Liver (tissue), 9 donors: ENCODE results near the gene BOC. TPM values are rescaled to one million over a fixed set of nuclear protein-coding genes. Genes with fewer than 3 reads are reported as not detected.

Experiments used
- DNase-seq: peaks from one replicate; pipeline ENCODE4 v3.0.0-alpha.2; 2017; ENCODE audit warnings: low spot score
- H3K27ac ChIP-seq, 2 donors: one replicate each; pipeline ENCODE4 v1.7.0; 2013; ENCODE audit warnings: inconsistent platforms in 2 of 2, low read length in 2 of 2, control low read depth in 1 of 2, low read depth in 1 of 2, mild to moderate bottlenecking in 1 of 2
- H3K27me3 ChIP-seq, 4 donors: one replicate each; pipeline versions ENCODE4 v1.6.1 to v1.7.0; 2013; ENCODE audit warnings: low read length in 3 of 4, inconsistent platforms in 1 of 4, mild to moderate bottlenecking in 1 of 4, moderate library complexity in 1 of 4; ENCODE audit not compliant: control insufficient read depth in 4 of 4, insufficient read depth in 4 of 4
- H3K36me3 ChIP-seq, 4 donors: one replicate each; pipeline versions ENCODE4 v1.6.1 to v1.7.0; 2013; ENCODE audit warnings: low read length in 3 of 4, mild to moderate bottlenecking in 3 of 4, low read depth in 1 of 4, moderate library complexity in 1 of 4; ENCODE audit not compliant: control insufficient read depth in 4 of 4, insufficient read depth in 3 of 4
- H3K4me1 ChIP-seq, 4 donors: one replicate each; pipeline versions ENCODE4 v1.6.1 to v1.7.0; 2013; ENCODE audit warnings: low read length in 3 of 4, mild to moderate bottlenecking in 3 of 4, moderate library complexity in 1 of 4; ENCODE audit not compliant: control insufficient read depth in 4 of 4, insufficient read depth in 4 of 4
- H3K4me3 ChIP-seq, 3 donors: one replicate each; pipeline versions ENCODE4 v1.6.1 to v1.7.0; 2013; ENCODE audit warnings: low read length in 3 of 3, control low read depth in 1 of 3, low read depth in 1 of 3, mild to moderate bottlenecking in 1 of 3
- H3K9ac ChIP-seq, 2 donors: one replicate each; pipeline ENCODE4 v1.7.0; 2013; ENCODE audit warnings: low read length in 2 of 2, mild to moderate bottlenecking in 2 of 2, moderate library complexity in 2 of 2, control low read depth in 1 of 2, low read depth in 1 of 2
- H3K9me3 ChIP-seq, 4 donors: one replicate each; pipeline versions ENCODE4 v1.6.1 to v1.7.0; 2013; ENCODE audit warnings: low read length in 3 of 4; ENCODE audit not compliant: control insufficient read depth in 4 of 4
- ATF3 ChIP-seq: IDR thresholded peaks from 2 replicates; pipeline ENCODE4 v1.6.1; 2016; ENCODE audit warnings: antibody characterized with exemption
- EGR1 ChIP-seq, 2 donors: IDR thresholded peaks; 2 replicates each; pipeline ENCODE4 v1.6.1; 2016 to 2018; ENCODE audit warnings: antibody characterized with exemption in 2 of 2, low read depth in 2 of 2
- FOXA2 ChIP-seq: IDR thresholded peaks from 2 replicates; pipeline ENCODE4 v1.6.1; 2016; ENCODE audit warnings: antibody characterized with exemption
- GABPA ChIP-seq, 2 donors: IDR thresholded peaks in 1 of 2; conservative IDR thresholded peaks in 1 of 2; 2 replicates each; pipeline ENCODE4 v1.6.1; 2016; ENCODE audit warnings: antibody characterized with exemption in 2 of 2, mild to moderate bottlenecking in 1 of 2, moderate library complexity in 1 of 2
- HNF4G ChIP-seq: IDR thresholded peaks from 2 replicates; pipeline ENCODE4 v1.6.1; 2016; ENCODE audit warnings: antibody characterized with exemption
- JUND ChIP-seq, 2 donors: IDR thresholded peaks; 2 replicates each; pipeline ENCODE4 v1.6.1; 2016; ENCODE audit warnings: antibody characterized with exemption in 2 of 2
- NR2F2 ChIP-seq: IDR thresholded peaks from 2 replicates; pipeline ENCODE4 v1.6.1; 2016; ENCODE audit warnings: antibody characterized with exemption
- REST ChIP-seq: IDR thresholded peaks from 2 replicates; pipeline ENCODE4 v1.6.1; 2016; ENCODE audit warnings: antibody characterized with exemption, mild to moderate bottlenecking
- SP1 ChIP-seq: IDR thresholded peaks from 2 replicates; pipeline ENCODE4 v1.6.1; 2018; ENCODE audit warnings: antibody characterized with exemption, mild to moderate bottlenecking
- TAF1 ChIP-seq: conservative IDR thresholded peaks from 2 replicates; pipeline ENCODE4 v1.6.1; 2016; ENCODE audit warnings: antibody characterized with exemption, mild to moderate bottlenecking
- YY1 ChIP-seq: IDR thresholded peaks from 2 replicates; pipeline ENCODE4 v1.6.1; 2016; ENCODE audit warnings: antibody characterized with exemption, mild to moderate bottlenecking
- ZBTB33 ChIP-seq: IDR thresholded peaks from 2 replicates; pipeline ENCODE4 v1.6.1; 2016; ENCODE audit warnings: antibody characterized with exemption
- WGBS: extraction: QIAGEN DNeasy Blood & Tissue Kit; methylation state at CpG from one replicate; pipeline ENCODE4 v1.1.7; 2013; 5-methylcytosine and 5-hydroxymethylcytosine counted together
- polyA plus RNA-seq, 2 donors: library from polyadenylated mRNA; stranded (reverse) in 1 of 2; unstranded in 1 of 2; fragments of 200-250 nt in 1 of 2; fragments of >200 nt in 1 of 2; fragmentation: Nextera tagmentation in 1 of 2; extraction: Ambion mirVana in 1 of 2; gene quantifications; one replicate each; pipeline versions ENCODE4 v1.2.1 to v1.2.3, GENCODE V29; 2013 to 2015
- total RNA-seq, 2 donors: library from RNA; depleted of rRNA; stranded (reverse); fragments of >200 nt; gene quantifications; one replicate each; pipeline ENCODE4 v1.2.3, GENCODE V29; 2014
- TF ChIP-seq, protein P1 (sequence below): IDR thresholded peaks from 2 replicates; pipeline ENCODE4 v1.6.1; 2016; ENCODE audit warnings: antibody characterized with exemption
- donor health status: healthy.
- donor health status: healthy.
- donor health status: healthy.
- donor health status: healthy.
- donor health status: healthy.

The BOC gene
- total and polyA plus RNA-seq, 4 donors, result 0.31 to 1.5 (median 0.65) TPM; not detected in 1

DNA sequence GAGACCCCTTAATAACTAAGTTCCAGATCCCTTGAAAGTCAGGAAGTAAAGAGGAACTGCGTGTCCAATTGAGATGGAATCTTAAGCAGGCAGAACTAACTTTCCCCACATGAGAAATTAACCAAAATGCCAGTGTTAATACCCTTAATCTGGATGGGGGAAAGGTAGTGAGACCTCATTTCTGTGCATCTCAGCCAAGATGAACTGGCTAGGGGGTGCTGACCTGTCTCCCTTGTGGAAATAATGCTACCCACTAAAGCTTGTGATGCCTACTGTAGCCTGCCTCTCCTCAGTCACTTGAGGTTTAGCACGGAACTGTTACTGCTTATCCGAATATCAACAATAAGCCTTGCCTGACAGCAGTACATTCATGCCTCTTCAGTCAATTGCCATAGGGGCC, 15.1 kb downstream of the BOC start:
- H3K9ac ChIP-seq, result no peak overlapping the region
- H3K36me3 ChIP-seq, result no peaks in the 10 kb centered on the region
- H3K4me1 ChIP-seq, result no peaks in the 10 kb centered on the region
- H3K4me3 ChIP-seq, result no peak overlapping the region
- no peaks in the 10 kb centered on the region for H3K27me3 ChIP-seq
- no peaks in the 10 kb centered on the region for H3K9me3 ChIP-seq
- 92% methylated on average over 3 of the region's 3 CpGs for WGBS
- no peak for TF ChIP-seq YY1
- no peak for TF ChIP-seq FOXA2
- TF ChIP-seq, protein P1, sequence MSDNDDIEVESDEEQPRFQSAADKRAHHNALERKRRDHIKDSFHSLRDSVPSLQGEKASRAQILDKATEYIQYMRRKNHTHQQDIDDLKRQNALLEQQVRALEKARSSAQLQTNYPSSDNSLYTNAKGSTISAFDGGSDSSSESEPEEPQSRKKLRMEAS, result no peak
- H3K27ac ChIP-seq, result no peak overlapping the region
- no peak for DNase-seq

GRCh38 chr3:113227146-113227545, 15.8 kb downstream of the BOC start:
- Histone ChIP-seq H3K9me3 (no peaks in the 10 kb centered on the region), H3K4me1 (peaks cover 0 to 3% (median 0%) of the 10 kb centered on the region in 4 donors), H3K27ac (no peak overlapping the region), H3K27me3 (no peaks in the 10 kb centered on the region), H3K4me3 (no peak overlapping the region), H3K36me3 (no peaks in the 10 kb centered on the region), H3K9ac (no peak overlapping the region)
- TF ChIP-seq EGR1 (IDR thresholded peaks at IDR 0.05; ENCODE audit: low read depth in 2 of 2), result no peak
- no peak for TF ChIP-seq NR2F2
- no peak for TF ChIP-seq TAF1
- no peak for TF ChIP-seq ZBTB33
- TF ChIP-seq FOXA2, result no peak
- TF ChIP-seq YY1, result no peak
- TF ChIP-seq JUND (IDR thresholded peaks at IDR 0.05), result no peak
- DNase-seq, result no peak
- WGBS, result 98% methylated on average over 1 of the region's 1 CpG

- no peaks in the 10 kb centered on the region for H3K36me3 ChIP-seq
- DNase-seq, result no peak
- no peaks in the 10 kb centered on the region for H3K9me3 ChIP-seq
- H3K9ac ChIP-seq, result no peak overlapping the region
- no peaks in the 10 kb centered on the region for H3K27me3 ChIP-seq
- no peak overlapping the region for H3K27ac ChIP-seq
- no peak for TF ChIP-seq EGR1 (IDR thresholded peaks at IDR 0.05; ENCODE audit: low read depth in 2 of 2)
- TF ChIP-seq HNF4G, result no peak
- 60% methylated on average over 6 of the region's 6 CpGs for WGBS
- H3K4me3 ChIP-seq, result no peak overlapping the region
- H3K4me1 ChIP-seq, result peaks cover 0 to 3% (median 0%) of the 10 kb centered on the region in 4 donors
These were observed 17.3 kb downstream of the BOC start for GRCh38 chr3:113228498-113229286.

GRCh38 chr3:113231391-113231790, 20.0 kb downstream of the BOC start:
- Histone ChIP-seq H3K9ac (no peak overlapping the region), H3K4me1 (peaks cover 0 to 3% (median 0%) of the 10 kb centered on the region in 4 donors), H3K27ac (no peak overlapping the region), H3K27me3 (no peaks in the 10 kb centered on the region), H3K4me3 (no peak overlapping the region), H3K9me3 (no peaks in the 10 kb centered on the region), H3K36me3 (no peaks in the 10 kb centered on the region)
- WGBS, result 91% methylated on average over 1 of the region's 1 CpG
- no peak for TF ChIP-seq REST
- no peak for TF ChIP-seq FOXA2
- TF ChIP-seq ATF3, result no peak
- TF ChIP-seq HNF4G, result no peak
- no peak for TF ChIP-seq GABPA (IDR thresholded peaks at IDR 0.05 in 1 of 2, conservative IDR thresholded peaks at IDR 0.05 in 1 of 2)
- no peak for TF ChIP-seq EGR1 (IDR thresholded peaks at IDR 0.05; ENCODE audit: low read depth in 2 of 2)
- TF ChIP-seq SP1, result no peak
- no peak for DNase-seq
